ENCODE results near the gene S100G.

DNA sequence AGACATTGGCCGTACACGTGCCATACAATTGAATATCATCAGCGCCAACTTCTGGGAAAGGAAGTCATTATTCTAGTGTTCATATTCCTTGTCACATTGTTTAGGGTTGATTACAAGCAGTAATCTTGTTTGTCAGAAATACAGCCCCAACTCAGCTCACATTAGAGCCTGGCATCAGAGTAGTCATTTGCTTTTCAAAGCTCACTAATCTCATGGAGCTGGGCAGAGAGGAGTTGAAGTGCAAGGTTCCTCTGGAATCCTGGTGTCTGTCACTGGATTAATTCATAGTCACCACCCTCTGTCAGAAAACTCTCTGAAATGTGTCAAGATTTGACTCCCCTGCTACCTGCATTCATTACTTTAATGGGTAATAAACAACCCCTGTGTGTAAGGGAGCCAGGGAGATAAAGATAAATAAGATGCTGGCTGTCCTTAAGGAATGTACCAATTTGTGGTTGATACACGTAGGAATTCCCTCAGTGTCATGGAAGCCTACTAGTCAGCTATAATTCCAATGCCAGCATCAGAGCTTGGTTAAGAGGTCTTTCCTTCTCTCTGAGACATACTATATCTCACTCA lies 43.7 kb upstream of the S100G start:
- TF ChIP-seq, protein P1, sequence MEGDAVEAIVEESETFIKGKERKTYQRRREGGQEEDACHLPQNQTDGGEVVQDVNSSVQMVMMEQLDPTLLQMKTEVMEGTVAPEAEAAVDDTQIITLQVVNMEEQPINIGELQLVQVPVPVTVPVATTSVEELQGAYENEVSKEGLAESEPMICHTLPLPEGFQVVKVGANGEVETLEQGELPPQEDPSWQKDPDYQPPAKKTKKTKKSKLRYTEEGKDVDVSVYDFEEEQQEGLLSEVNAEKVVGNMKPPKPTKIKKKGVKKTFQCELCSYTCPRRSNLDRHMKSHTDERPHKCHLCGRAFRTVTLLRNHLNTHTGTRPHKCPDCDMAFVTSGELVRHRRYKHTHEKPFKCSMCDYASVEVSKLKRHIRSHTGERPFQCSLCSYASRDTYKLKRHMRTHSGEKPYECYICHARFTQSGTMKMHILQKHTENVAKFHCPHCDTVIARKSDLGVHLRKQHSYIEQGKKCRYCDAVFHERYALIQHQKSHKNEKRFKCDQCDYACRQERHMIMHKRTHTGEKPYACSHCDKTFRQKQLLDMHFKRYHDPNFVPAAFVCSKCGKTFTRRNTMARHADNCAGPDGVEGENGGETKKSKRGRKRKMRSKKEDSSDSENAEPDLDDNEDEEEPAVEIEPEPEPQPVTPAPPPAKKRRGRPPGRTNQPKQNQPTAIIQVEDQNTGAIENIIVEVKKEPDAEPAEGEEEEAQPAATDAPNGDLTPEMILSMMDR (conservative IDR thresholded peaks at IDR 0.05; ENCODE audit: low read depth, low read length) = no peak
- TF ChIP-seq EZH2 (IDR thresholded peaks at IDR 0.05; ENCODE audit: low read length, unreplicated experiment) (no peak), EZH2phosphoT487 (IDR thresholded peaks at IDR 0.05; ENCODE audit: borderline replicate concordance, low read length) (no peak)
